SH-SY5Y (cell line): ENCODE results near the gene EFR3B.

Source experiments
- GATA2 ChIP-seq: IDR thresholded peaks from 2 replicates; pipeline ENCODE4 v1.6.1; 2011; ENCODE audit warnings: mild to moderate bottlenecking, low read depth, low read length
- GATA3 ChIP-seq: IDR thresholded peaks from 2 replicates; pipeline ENCODE4 v1.6.1; 2011; ENCODE audit warnings: low read depth, mild to moderate bottlenecking, low read length, moderate library complexity

DNA sequence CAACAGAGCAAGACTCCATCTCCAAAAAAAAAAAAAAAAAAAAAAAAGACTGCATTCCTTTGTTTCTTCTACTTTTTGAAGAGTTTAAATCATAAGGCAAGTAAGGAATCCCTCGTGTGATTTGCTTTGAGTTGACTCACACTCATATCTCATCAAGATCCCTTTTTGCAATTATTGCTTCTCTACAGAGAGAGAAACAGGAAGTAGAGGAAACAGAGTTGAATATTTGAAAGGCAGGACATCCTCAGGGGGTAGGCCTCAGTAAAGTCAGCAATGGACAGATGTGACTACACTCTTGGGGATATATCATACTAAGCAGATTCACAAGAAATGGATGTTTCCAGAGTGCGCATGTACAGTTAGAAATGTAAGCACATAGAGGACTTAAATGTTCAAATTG lies 11.2 kb upstream of the EFR3B start:
- TF ChIP-seq GATA2 (no peak), GATA3 (no peak)
